ENCODE results near the gene NCOA3. TPM values are rescaled to one million over a fixed set of nuclear protein-coding genes. Genes with fewer than 3 reads are reported as not detected.

Gene NCOA3
- total and polyA plus RNA-seq, 2 of the 8 experiments (the other 6 are each of a cell fraction or from before 2014, with no cell fraction given) = 7.9 to 24.7 TPM

DNA sequence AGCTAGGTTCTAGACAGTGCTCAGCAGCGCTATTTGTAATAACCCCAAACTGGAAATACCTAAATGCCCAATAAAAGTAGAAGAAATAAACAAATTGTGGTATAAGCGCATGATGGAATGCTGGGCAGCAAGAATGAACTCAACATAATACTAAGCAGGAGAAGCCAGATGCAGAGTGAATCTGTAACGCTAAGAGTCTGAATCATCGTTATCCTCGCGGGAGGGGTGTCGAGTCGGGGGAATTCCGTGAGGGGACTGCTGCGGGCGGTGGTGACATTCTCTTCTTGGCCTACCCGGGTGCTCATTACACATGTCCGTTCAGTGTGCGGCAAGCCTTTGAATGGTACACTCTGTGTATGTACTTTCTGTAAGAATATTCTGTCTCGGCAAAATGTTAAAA, 199.9 kb downstream of the NCOA3 start:
- H3K79me1 ChIP-seq (ENCODE audit: low read depth, low read length) = no peaks in the 10 kb centered on the region
- TF ChIP-seq PHF8 (conservative IDR thresholded peaks at IDR 0.05; ENCODE audit: low read depth, low read length) = no peak
- no peak for TF ChIP-seq CREB1 (IDR thresholded peaks at IDR 0.05)
- no peak for TF ChIP-seq SP4 (IDR thresholded peaks at IDR 0.05; ENCODE audit: low read length)
- no peaks in the 10 kb centered on the region for H3K9me3 ChIP-seq (ENCODE audit: insufficient read depth in 2 of 2, low read depth in 1 of 2, low read length in 1 of 2)
- no peaks in the 10 kb centered on the region for H3K23me2 ChIP-seq (ENCODE audit: low read depth, low read length)
- H3K18ac ChIP-seq (ENCODE audit: extremely low read depth, low read length) = no peak overlapping the region
- H4K5ac ChIP-seq (ENCODE audit: insufficient read length, low read depth, low read length) = no peak overlapping the region
- no peak overlapping the region; the same call in 1 of the 2 replicates for H4K8ac ChIP-seq (ENCODE audit: extremely low read depth, insufficient read depth, low read length)
- H3K27me3 ChIP-seq (replicated peaks in 1 of 4; ENCODE audit: control insufficient read depth in 3 of 4, extremely low read depth in 1 of 4, insufficient read depth in 3 of 4, low read length in 3 of 4) = no peaks in the 10 kb centered on the region
- H3K4me3 ChIP-seq (ENCODE audit: extremely low read depth in 1 of 4, insufficient read depth in 2 of 4, low read depth in 3 of 4, low read length in 4 of 4) = no peak overlapping the region
- H2AFZ ChIP-seq (ENCODE audit: low read length) = no peak overlapping the region
- H2BK12ac ChIP-seq (ENCODE audit: low read depth, low read length) = no peak overlapping the region
- no peak overlapping the region for H3K56ac ChIP-seq (replicated peaks; ENCODE audit: insufficient read length, low read depth, low read length)
- H3K4ac ChIP-seq (replicated peaks; ENCODE audit: insufficient read length, low read depth, low read length) = no peak overlapping the region
- no peak overlapping the region for H4K91ac ChIP-seq (replicated peaks; ENCODE audit: insufficient read length, low read length)
- no peak overlapping the region for H2BK5ac ChIP-seq (ENCODE audit: low read depth, low read length)
- H3K23ac ChIP-seq (ENCODE audit: insufficient read length) = no peak overlapping the region
- H3K36me3 ChIP-seq (ENCODE audit: control insufficient read depth in 2 of 4, insufficient read depth in 4 of 4, low read length in 3 of 4) = no peaks in the 10 kb centered on the region; a peak in 1 of 8 replicates
- WGBS, 2 experiments (ENCODE audit: extremely low coverage in 1 of 2, insufficient coverage in 1 of 2, insufficient read length in 1 of 2, insufficient replicate concordance in 2 of 2, low coverage in 1 of 2, low lambda C conversion rate in 2 of 2, missing lambda C conversion rate in 1 of 2) = 96% methylated on average over 15 of the region's 15 CpGs; no CpG with 5 or more reads in 1 of the 2 experiments
- H4K20me1 ChIP-seq (replicated peaks in 1 of 2; ENCODE audit: control insufficient read depth in 1 of 2, insufficient read depth in 2 of 2, low read length in 2 of 2) = no peaks in the 10 kb centered on the region
- H3K9ac ChIP-seq (replicated peaks in 1 of 4; ENCODE audit: extremely low read depth in 1 of 4, low read depth in 3 of 4, low read length in 3 of 4) = no peak overlapping the region
- POLR2A ChIA-PET (ENCODE audit: partially characterized antibody) = no interaction called here
- no peak overlapping the region for H2AK5ac ChIP-seq (ENCODE audit: low read depth, low read length)
- H3K4me1 ChIP-seq (replicated peaks in 1 of 4; ENCODE audit: control insufficient read depth in 3 of 4, insufficient read depth in 4 of 4, low read length in 3 of 4) = no peaks in the 10 kb centered on the region
- no peak for DNase-seq (ENCODE audit: low read depth in 1 of 2, low spot score in 2 of 2)
- H3K4me2 ChIP-seq (ENCODE audit: insufficient read depth in 1 of 2, low read depth in 2 of 2, low read length in 2 of 2) = no peak overlapping the region
- H3K27ac ChIP-seq (ENCODE audit: low read depth, low read length) = no peak overlapping the region
- no peaks in the 10 kb centered on the region for H3K79me2 ChIP-seq (ENCODE audit: control insufficient read depth in 1 of 2, insufficient read depth in 2 of 2, low read length in 2 of 2)
- no peak overlapping the region for H2BK120ac ChIP-seq (replicated peaks; ENCODE audit: low read depth, low read length)
- H2BK20ac ChIP-seq (ENCODE audit: low read length) = no peak overlapping the region
- no peak overlapping the region for H2BK15ac ChIP-seq (ENCODE audit: low read length)
- no peak overlapping the region for H3K14ac ChIP-seq (ENCODE audit: insufficient read length)
- CTCF ChIA-PET (ENCODE audit: partially characterized antibody) = no interaction called here
- no peak for FAIRE-seq
